ENCODE measurements around the gene WDR20.
"Not testable (repeated sequence)": the region's sequence is repeated elsewhere in the genome, so short reads cannot be mapped to it uniquely, and the experiment has no call there.

The WDR20 gene

GRCh38 chr14:102234331-102235264 lies 94.9 kb downstream of the WDR20 start:
- TF ChIP-seq CTCF (conservative IDR thresholded peaks at IDR 0.05) = no peak
- no peak overlapping the region for H3K27ac ChIP-seq

GRCh38 chr14:102235275-102235897 lies 95.7 kb downstream of the WDR20 start:
- peak; percentile 93 for TF ChIP-seq CTCF (conservative IDR thresholded peaks at IDR 0.05)
- no peak overlapping the region for H3K27ac ChIP-seq

GRCh38 chr14:102236026-102236425 lies 96.3 kb downstream of the WDR20 start:
- no peak for TF ChIP-seq CTCF (conservative IDR thresholded peaks at IDR 0.05)
- H3K27ac ChIP-seq = no peak overlapping the region

- no peak overlapping the region for H3K27ac ChIP-seq
- TF ChIP-seq CTCF (conservative IDR thresholded peaks at IDR 0.05) = no peak
Measured at GRCh38 chr14:102238131-102238530, 98.4 kb downstream of the WDR20 start.

GRCh38 chr14:102238766-102239165 lies 99.1 kb downstream of the WDR20 start:
- H3K27ac ChIP-seq = no peak overlapping the region
- TF ChIP-seq CTCF (conservative IDR thresholded peaks at IDR 0.05) = no peak

GRCh38 chr14:102239231-102239630 lies 99.5 kb downstream of the WDR20 start:
- no peak overlapping the region for H3K27ac ChIP-seq

GRCh38 chr14:102240481-102240880 lies 100.8 kb downstream of the WDR20 start:
- not testable (repeated sequence) for H3K27ac ChIP-seq

More at GRCh38 chr14:102239231-102239630, 99.5 kb downstream of the WDR20 start:
- no peak for TF ChIP-seq CTCF (conservative IDR thresholded peaks at IDR 0.05)

GRCh38 chr14:102241147-102241546 lies 101.5 kb downstream of the WDR20 start:
- TF ChIP-seq CTCF (conservative IDR thresholded peaks at IDR 0.05) = no peak
- H3K27ac ChIP-seq = no peak overlapping the region

GRCh38 chr14:102243795-102244194 lies 104.1 kb downstream of the WDR20 start:
- H3K27ac ChIP-seq = not testable (repeated sequence)
